ENCODE data around the gene SUPT3H. TPM values are rescaled to one million over a fixed set of nuclear protein-coding genes. Genes with fewer than 3 reads are reported as not detected.

Gene SUPT3H
- total RNA-seq, 4 donors from 2014 or later: 1.6 to 5.6 (median 3.8) TPM

- no peak for TF ChIP-seq POLR2A (IDR thresholded peaks at IDR 0.05)
- TF ChIP-seq CTCF (IDR thresholded peaks at IDR 0.05): no peak
- DNase-seq (ENCODE audit: low spot score in 2 of 2): no peak
- intact Hi-C loops (cut with DNase I; ENCODE audit: low total_unique reads): no loop called here
- 88 to 90% methylated on average over 2 of the region's 2 CpGs for WGBS, 2 donors
- H3K4me3 ChIP-seq (ENCODE audit: low read depth, poor library complexity, severe bottlenecking): no peak overlapping the region
Observed at GRCh38 chr6:44781912-44782597, 595.7 kb downstream of the SUPT3H start.

- intact Hi-C loops (cut with DNase I; ENCODE audit: low total_unique reads): no loop called here
- TF ChIP-seq CTCF (IDR thresholded peaks at IDR 0.05) (no peak), POLR2A (IDR thresholded peaks at IDR 0.05) (no peak)
- no peak overlapping the region for H3K4me3 ChIP-seq (ENCODE audit: low read depth, poor library complexity, severe bottlenecking)
- DNase-seq (ENCODE audit: low spot score in 2 of 2): no peak
- 93% methylated on average over 5 to 7 of the region's 7 CpGs for WGBS, 2 donors
Observed at GRCh38 chr6:44780161-44780560, 597.6 kb downstream of the SUPT3H start.

- WGBS, 2 donors: 77 to 86% methylated on average over 8 of the region's 8 CpGs
- no peak overlapping the region for H3K4me3 ChIP-seq (ENCODE audit: low read depth, poor library complexity, severe bottlenecking)
- intact Hi-C loops (cut with DNase I; ENCODE audit: low total_unique reads): no loop called here
- TF ChIP-seq CTCF (IDR thresholded peaks at IDR 0.05): no peak
- TF ChIP-seq POLR2A (IDR thresholded peaks at IDR 0.05): no peak
- DNase-seq (ENCODE audit: low spot score in 2 of 2): peak in 1 of 2 donors; percentile 33
Observed at GRCh38 chr6:44779130-44779826, 598.5 kb downstream of the SUPT3H start.

MicroRNAs encoded within 50 kb of the gene (microRNA counts, 767-probe panel; counts per million panel counts)
- 0 to 358 counts per million in 2 donors for microRNA hsa-miR-586

Small RNA genes lying within 50 kb of the gene (microRNA-seq; reads per million reads assigned to microRNA genes)
- gene MIR586 (ENCODE audit: borderline number of aligned reads in 1 of 2, borderline replicate concordance in 2 of 2): 0 reads per million in 2 donors

Other genes starting within 250 kb of the SUPT3H start
- gene RUNX2, start 49.6 kb downstream of the SUPT3H start, total RNA-seq: 1 to 10 TPM; 1.8 to 4.8 (median 3.1) TPM

Data from lower leg skin (tissue), 4 donors.